Transverse colon (tissue), 4 donors: ENCODE measurements around the gene FIBCD1.

Experiments used
- CTCF ChIP-seq, 5 experiments: fragments of 200-600 bp in 3 of 5; fragments of 450-650 bp in 2 of 5; sonication (generic) in 3 of 5; IDR thresholded peaks; 1 replicate in 2 of 5; 2 replicates in 3 of 5; pipeline ENCODE4 v1.5.1; 2016 to 2017; ENCODE audit warnings: antibody characterized with exemption in 5 of 5, inconsistent platforms in 3 of 5, mild to moderate bottlenecking in 2 of 5, moderate library complexity in 1 of 5
- EP300 ChIP-seq: sonication (generic); formaldehyde crosslinking; IDR thresholded peaks from one replicate; pipeline ENCODE4 v1.6.1; 2017; ENCODE audit warnings: antibody characterized with exemption, low read depth
- POLR2A ChIP-seq: fragments of 450-650 bp; IDR thresholded peaks from one replicate; pipeline ENCODE4 v1.6.1; 2016; ENCODE audit warnings: antibody characterized with exemption, mild to moderate bottlenecking, moderate library complexity
- POLR2AphosphoS5 ChIP-seq, 3 donors: sonication (generic); formaldehyde crosslinking; IDR thresholded peaks; one replicate each; pipeline ENCODE4 v1.6.1; 2016; ENCODE audit warnings: antibody characterized with exemption in 3 of 3

GRCh38 chr9:130934702-130935647, 4.1 kb downstream of the FIBCD1 start:
- TF ChIP-seq CTCF (IDR thresholded peaks at IDR 0.05): no peak
- TF ChIP-seq POLR2AphosphoS5 (IDR thresholded peaks at IDR 0.05): no peak
- no peak for TF ChIP-seq POLR2A
- no peak for TF ChIP-seq EP300
